Activated naive CD4-positive, alpha-beta T cell treated with anti-CD3 and anti-CD28 coated beads, Interleukin-2, amount 50 U/mL, for 24 hours (primary cell): ENCODE results near the gene C11orf58.

ENCODE experiments used
- H3K27ac Mint-ChIP-seq: one replicate; pipeline ENCODE4 v1.8.0; 2021; ENCODE audit warnings: mild to moderate bottlenecking, mixed read lengths
- H3K27me3 Mint-ChIP-seq: one replicate; pipeline ENCODE4 v1.8.0; 2021; ENCODE audit warnings: mixed read lengths
- H3K36me3 Mint-ChIP-seq: one replicate; pipeline ENCODE4 v1.8.0; 2021; ENCODE audit warnings: mixed read lengths
- H3K4me1 Mint-ChIP-seq: one replicate; pipeline ENCODE4 v1.8.0; 2021; ENCODE audit warnings: mixed read lengths
- H3K4me3 Mint-ChIP-seq: one replicate; pipeline ENCODE4 v1.8.0; 2021; ENCODE audit warnings: mild to moderate bottlenecking, mixed read lengths
- H3K9me3 Mint-ChIP-seq: one replicate; pipeline ENCODE4 v1.8.0; 2021; ENCODE audit warnings: mixed read lengths

The C11orf58 gene

DNA sequence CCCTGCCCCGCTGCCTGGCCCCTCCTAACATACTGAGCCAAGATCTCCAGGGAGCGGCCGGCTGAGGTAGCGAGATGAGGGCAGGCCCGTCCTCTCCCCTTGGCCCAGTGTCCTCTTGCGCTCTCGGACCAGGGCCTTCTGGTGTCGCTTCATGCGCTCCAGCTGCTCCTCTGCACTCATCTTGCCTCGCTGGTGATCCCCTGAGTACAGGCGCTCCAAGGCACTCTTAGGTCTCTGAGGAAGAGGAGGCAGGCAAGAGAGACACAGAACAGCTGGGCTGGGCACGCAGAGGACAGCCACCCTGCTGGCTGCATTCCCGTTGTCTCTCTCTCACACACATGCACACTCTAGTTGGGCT lies 50.6 kb downstream of the C11orf58 start:
- Mint-ChIP-seq H3K27ac (no peak overlapping the region), H3K4me1 (no peaks in the 10 kb centered on the region), H3K36me3 (no peaks in the 10 kb centered on the region), H3K4me3 (no peak overlapping the region), H3K9me3 (no peaks in the 10 kb centered on the region), H3K27me3 (no peaks in the 10 kb centered on the region)

DNA sequence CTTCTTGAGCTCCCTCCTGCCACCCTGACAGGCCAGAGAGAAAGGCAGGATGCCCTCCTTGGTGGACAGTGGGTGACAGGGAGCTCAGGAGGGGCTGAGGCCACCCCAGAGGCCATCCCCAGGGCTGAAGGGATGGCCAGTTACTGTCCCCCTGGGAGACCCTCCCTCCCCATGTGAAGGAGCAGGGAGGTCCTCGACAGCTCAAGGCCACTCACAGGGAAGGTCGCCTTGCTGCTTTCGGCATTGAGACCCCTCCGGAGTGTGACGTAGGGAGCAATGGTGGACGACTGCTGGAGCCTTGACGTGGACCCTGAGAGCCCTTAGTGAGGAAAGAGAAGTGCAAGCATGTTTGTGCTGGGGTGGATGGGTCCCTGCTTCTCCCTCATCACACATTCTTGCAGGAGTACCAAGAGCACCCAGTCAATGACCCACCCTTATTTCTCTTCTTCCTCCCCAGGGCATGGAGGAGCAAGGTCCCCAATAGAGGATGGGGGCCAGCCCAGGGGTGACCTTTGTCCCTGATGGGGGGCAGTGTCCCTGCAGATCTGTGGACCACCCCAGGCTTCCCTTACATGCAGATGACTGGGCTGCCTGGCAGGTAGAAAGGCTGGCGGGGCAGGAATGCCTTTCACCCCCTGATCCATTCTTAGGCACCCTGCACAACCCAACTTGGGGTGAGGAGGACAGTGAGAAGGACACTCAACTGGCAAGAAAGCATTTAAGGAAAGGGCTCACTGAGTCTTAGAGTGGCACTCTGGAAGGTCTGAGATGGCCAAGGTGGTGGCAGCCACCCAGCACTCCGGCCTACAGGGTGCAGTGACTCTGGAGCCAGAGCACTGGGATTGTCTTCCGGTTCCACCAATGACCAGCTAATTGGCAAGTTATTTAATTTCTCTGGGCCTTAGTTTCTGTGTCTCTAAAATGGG lies 51.4 kb downstream of the C11orf58 start:
- Mint-ChIP-seq H3K9me3 (no peaks in the 10 kb centered on the region), H3K27ac (no peak overlapping the region), H3K4me1 (peaks cover under 1% of the 10 kb centered on the region), H3K36me3 (no peaks in the 10 kb centered on the region), H3K4me3 (no peak overlapping the region), H3K27me3 (no peaks in the 10 kb centered on the region)

DNA sequence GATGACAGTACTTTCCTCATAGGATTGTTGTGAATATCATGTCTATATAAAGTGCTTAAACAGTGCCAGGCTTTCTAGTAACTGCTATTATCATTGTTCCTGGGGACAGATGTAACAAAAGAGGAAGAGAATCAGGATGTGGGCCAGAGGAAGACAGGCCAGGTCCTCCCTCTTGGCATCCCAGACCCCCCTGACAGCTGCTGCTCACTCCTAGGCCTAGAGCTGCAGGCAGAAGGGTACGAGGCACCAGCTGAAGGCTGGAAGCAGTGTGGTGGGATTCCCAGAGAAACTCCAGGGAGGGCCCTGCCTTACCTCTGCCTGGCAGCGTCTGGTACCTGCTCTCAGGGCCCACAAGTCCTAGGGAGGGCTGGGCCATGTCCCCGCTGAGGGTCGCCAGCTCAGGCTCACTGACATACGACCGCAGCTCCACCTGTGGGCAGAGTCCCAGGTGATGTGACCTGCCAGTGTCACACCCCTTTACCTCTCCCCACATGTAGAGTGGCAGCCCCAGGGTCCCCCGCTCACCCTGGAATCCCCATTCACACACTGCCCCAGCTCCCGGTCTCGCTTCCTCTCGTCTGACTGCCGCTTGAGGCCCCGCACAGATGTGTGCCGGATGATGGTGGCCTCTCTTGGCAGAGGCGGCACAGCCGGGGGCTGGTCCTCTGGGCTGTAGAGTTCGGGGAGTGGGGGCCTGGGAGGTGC lies 52.2 kb downstream of the C11orf58 start:
- Mint-ChIP-seq H3K4me3 (no peak overlapping the region), H3K36me3 (no peaks in the 10 kb centered on the region), H3K4me1 (peaks cover 5% of the 10 kb centered on the region), H3K27ac (no peak overlapping the region), H3K9me3 (no peaks in the 10 kb centered on the region), H3K27me3 (no peaks in the 10 kb centered on the region)

DNA sequence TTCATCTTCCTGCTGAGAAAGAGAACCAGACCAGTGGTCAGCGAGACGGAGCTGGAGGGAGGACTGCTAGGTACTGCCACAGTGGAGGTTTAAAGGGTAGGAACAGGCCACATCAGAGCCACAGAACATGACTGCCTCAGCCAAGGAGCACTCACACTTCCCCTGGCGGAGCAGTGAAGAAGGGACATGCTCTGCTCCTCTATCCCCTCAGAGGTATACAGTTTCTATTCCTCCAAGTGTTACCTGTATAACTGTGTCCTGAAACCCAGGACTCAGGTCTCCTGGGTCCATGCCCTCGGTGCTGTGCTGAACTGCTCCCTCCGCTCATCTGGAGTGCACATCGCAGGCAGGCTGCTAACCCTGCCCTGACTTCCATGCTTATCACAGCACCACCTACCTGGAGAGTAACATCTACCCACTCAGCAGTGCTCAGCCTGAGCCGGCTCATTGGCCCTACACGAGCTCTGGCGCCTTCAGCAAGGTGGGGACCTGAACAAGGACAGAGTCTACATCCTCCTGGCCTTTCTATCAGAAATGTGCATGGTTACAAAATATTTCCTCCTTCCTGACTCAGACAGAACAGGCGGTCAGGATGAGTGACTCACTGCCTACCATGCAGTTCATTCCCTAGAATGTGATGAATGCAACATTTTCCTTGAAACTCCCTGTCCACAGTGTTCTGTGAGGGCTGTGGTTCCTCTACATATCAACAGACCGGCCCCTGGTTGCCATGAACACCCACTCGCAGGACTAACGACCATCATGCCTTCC lies 52.9 kb downstream of the C11orf58 start:
- no peaks in the 10 kb centered on the region for H3K27me3 Mint-ChIP-seq
- H3K9me3 Mint-ChIP-seq = no peaks in the 10 kb centered on the region
- no peak overlapping the region for H3K4me3 Mint-ChIP-seq
- H3K27ac Mint-ChIP-seq = no peak overlapping the region
- H3K36me3 Mint-ChIP-seq = no peaks in the 10 kb centered on the region
- peaks cover 5% of the 10 kb centered on the region for H3K4me1 Mint-ChIP-seq

DNA sequence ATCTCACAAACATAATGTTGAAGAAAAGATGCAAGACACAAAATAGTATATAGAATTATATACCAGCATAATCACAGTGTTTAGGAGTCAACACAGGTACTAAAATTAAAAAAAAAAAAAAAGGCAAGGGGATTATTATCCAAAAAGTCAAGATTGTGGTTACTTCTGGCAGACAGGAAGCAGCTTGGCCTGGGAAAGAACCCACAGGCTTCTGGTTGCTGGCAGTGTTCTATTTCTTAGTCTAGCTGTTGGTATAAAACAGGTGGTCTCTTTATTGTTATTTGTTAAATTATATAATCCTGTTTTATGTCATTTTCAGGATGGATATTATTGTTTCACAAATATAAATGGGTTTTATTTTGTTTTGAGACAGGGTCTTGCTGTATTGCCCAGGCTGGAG lies 54.0 kb downstream of the C11orf58 start:
- no peaks in the 10 kb centered on the region for H3K27me3 Mint-ChIP-seq
- H3K36me3 Mint-ChIP-seq = no peaks in the 10 kb centered on the region
- H3K4me3 Mint-ChIP-seq = no peak overlapping the region
- no peak overlapping the region for H3K27ac Mint-ChIP-seq
- no peaks in the 10 kb centered on the region for H3K9me3 Mint-ChIP-seq
- peaks cover 5% of the 10 kb centered on the region for H3K4me1 Mint-ChIP-seq

GRCh38 chr11:16793009-16793408 lies 54.6 kb downstream of the C11orf58 start:
- Mint-ChIP-seq H3K27me3 (no peaks in the 10 kb centered on the region), H3K4me3 (no peak overlapping the region), H3K36me3 (no peaks in the 10 kb centered on the region), H3K4me1 (peaks cover 5% of the 10 kb centered on the region), H3K27ac (no peak overlapping the region), H3K9me3 (no peaks in the 10 kb centered on the region)

- Mint-ChIP-seq H3K4me3 (no peak overlapping the region), H3K27ac (no peak overlapping the region), H3K27me3 (no peaks in the 10 kb centered on the region), H3K4me1 (peaks cover 5% of the 10 kb centered on the region), H3K36me3 (no peaks in the 10 kb centered on the region), H3K9me3 (no peaks in the 10 kb centered on the region)
These were observed 55.1 kb downstream of the C11orf58 start for GRCh38 chr11:16793511-16793910.

DNA sequence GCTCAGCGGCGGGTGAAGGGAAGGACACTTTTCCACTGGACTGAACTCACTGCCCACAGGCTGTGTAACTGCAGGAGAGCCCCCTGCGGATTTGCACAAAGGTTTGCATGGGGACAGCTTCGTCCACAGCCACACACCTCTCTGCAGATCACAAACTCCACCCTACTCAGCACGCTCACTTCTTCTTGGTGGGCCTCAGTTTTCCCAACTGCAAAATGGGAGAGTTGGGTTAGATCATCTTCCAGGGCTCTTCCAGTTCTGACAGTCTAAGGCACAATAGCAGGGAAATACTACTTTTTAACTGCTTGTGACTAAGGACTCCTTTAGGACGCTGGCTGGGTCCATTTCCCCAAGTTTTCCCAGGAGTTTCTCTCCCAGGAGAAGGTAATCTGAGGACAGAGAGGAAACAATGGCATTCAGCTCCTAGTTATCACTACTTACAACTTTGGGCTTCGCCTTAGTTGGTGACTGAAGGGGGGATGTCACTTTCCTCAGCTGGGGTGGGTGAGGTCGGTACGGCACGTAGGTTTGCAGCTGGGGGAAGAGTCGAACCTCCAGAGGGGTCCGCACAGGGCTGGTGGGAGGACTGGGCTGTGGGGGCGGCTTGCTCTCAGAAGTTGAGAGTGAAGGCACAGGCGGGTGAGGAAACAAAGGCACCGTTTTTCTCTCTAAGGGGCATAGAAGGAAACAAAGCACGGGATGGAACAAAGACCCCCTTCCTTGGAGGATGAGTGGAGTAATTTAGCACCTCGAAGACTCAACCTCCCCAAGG lies 55.8 kb downstream of the C11orf58 start:
- Mint-ChIP-seq H3K27ac (peak overlapping the region; percentile 15), H3K9me3 (no peaks in the 10 kb centered on the region), H3K4me3 (no peak overlapping the region), H3K4me1 (peaks cover 5% of the 10 kb centered on the region), H3K27me3 (no peaks in the 10 kb centered on the region), H3K36me3 (no peaks in the 10 kb centered on the region)

DNA sequence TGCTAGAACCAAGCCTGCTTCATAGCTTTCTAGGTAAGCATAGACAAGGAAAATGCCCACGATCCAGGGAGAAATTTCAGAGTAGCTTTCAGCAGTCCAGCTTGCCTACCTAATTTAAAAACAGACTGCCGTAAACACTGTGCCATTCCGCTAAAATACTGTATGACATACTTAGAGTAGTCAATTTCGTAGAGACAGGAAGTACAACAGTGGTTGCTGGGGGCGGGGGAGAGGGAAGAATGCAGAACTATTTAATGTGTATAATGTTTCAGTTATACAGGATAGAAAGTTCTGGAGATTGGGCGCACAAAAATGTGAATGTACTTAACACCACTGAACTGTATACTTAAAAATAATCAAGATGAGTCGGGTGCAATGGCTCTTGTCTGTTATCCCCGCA lies 56.7 kb downstream of the C11orf58 start:
- H3K4me1 Mint-ChIP-seq = peaks cover 5% of the 10 kb centered on the region
- no peaks in the 10 kb centered on the region for H3K36me3 Mint-ChIP-seq

GRCh38 chr11:16796311-16796710 lies 57.9 kb downstream of the C11orf58 start:
- Mint-ChIP-seq H3K9me3 (no peaks in the 10 kb centered on the region), H3K27ac (peak overlapping the region; percentile 15), H3K4me3 (no peak overlapping the region), H3K27me3 (no peaks in the 10 kb centered on the region), H3K36me3 (no peaks in the 10 kb centered on the region), H3K4me1 (peaks cover 5% of the 10 kb centered on the region)

More for the DNA sequence above, 56.7 kb downstream of the C11orf58 start:
- H3K4me3 Mint-ChIP-seq = no peak overlapping the region
- no peak overlapping the region for H3K27ac Mint-ChIP-seq
- H3K9me3 Mint-ChIP-seq = no peaks in the 10 kb centered on the region
- no peaks in the 10 kb centered on the region for H3K27me3 Mint-ChIP-seq

- Mint-ChIP-seq H3K36me3 (no peaks in the 10 kb centered on the region), H3K4me3 (no peak overlapping the region), H3K9me3 (no peaks in the 10 kb centered on the region), H3K4me1 (peaks cover 5% of the 10 kb centered on the region), H3K27me3 (no peaks in the 10 kb centered on the region), H3K27ac (no peak overlapping the region)
These were observed 59.3 kb downstream of the C11orf58 start for GRCh38 chr11:16797776-16798175.

GRCh38 chr11:16799221-16799620 lies 60.8 kb downstream of the C11orf58 start:
- Mint-ChIP-seq H3K27ac (no peak overlapping the region), H3K27me3 (no peaks in the 10 kb centered on the region), H3K4me1 (peaks cover 5% of the 10 kb centered on the region), H3K36me3 (no peaks in the 10 kb centered on the region), H3K9me3 (no peaks in the 10 kb centered on the region), H3K4me3 (no peak overlapping the region)

DNA sequence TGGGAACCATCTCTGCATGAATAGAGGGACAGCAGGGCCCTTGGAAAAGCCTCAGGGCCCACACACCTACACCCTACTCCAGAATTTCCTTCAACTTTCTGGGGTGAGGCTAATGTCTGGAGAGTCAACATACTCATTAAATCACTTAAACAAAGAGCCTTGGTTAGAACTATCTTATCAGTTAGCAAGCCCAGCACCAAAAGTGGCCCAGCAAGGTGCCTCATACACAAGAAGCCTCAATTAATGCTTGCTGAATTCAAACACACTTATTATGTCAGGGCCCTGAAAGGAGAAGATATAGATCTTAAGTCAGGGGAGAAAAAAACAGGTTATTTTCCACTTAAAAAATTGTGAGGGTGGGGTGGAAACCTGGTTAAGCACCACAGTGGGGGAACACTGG lies 61.4 kb downstream of the C11orf58 start:
- H3K36me3 Mint-ChIP-seq = no peaks in the 10 kb centered on the region
- no peak overlapping the region for H3K4me3 Mint-ChIP-seq
- H3K4me1 Mint-ChIP-seq = peaks cover 3% of the 10 kb centered on the region
- H3K27ac Mint-ChIP-seq = no peak overlapping the region
- H3K9me3 Mint-ChIP-seq = no peaks in the 10 kb centered on the region
- no peaks in the 10 kb centered on the region for H3K27me3 Mint-ChIP-seq

- Mint-ChIP-seq H3K9me3 (no peaks in the 10 kb centered on the region), H3K4me3 (no peak overlapping the region), H3K27ac (no peak overlapping the region), H3K4me1 (no peaks in the 10 kb centered on the region), H3K36me3 (no peaks in the 10 kb centered on the region), H3K27me3 (no peaks in the 10 kb centered on the region)
These were observed 61.9 kb downstream of the C11orf58 start for GRCh38 chr11:16800382-16800781.

GRCh38 chr11:16801288-16801980 lies 63.0 kb downstream of the C11orf58 start:
- Mint-ChIP-seq H3K4me1 (no peaks in the 10 kb centered on the region), H3K9me3 (no peaks in the 10 kb centered on the region), H3K36me3 (no peaks in the 10 kb centered on the region), H3K4me3 (no peak overlapping the region), H3K27ac (no peak overlapping the region), H3K27me3 (no peaks in the 10 kb centered on the region)
